ENCODE results near the gene CD3E. TPM values are rescaled to one million over a fixed set of nuclear protein-coding genes. Genes with fewer than 3 reads are reported as not detected.
"Not testable (repeated sequence)": the region's sequence is repeated elsewhere in the genome, so short reads cannot be mapped to it uniquely, and the experiment has no call there.

CD3E gene
- total RNA-seq, 2 experiments from 2014 or later = 377 to 415 TPM

DNA sequence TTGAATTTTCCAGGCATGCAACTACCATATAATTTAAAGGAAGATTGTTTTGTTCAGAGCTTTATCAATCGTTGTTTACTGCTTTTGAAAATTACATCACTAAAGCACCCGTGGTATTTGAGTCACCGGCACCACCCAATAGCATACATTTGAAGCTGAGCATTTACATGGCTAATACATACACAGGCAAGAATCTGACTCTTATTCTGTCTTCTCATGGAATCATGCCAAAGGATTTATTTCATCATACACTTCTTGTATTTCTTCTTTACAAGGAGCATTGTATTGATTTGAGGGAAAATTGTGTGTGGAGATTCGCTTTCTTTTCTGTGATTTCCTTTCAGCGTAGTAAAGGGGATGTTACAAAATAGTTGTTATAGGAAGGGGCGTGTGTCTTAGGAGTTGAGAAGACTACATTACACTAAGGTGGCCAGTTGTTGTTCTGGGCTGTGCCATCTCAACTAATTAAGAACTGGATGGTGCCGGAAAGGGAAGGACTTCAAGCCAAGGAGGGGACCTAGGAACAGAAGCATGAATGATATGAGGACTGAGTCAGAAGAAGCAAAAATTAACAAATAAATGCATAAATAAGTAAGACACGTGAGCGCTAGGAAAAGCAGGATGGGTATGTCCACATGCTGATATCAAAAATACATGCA, 12.9 kb upstream of the CD3E start:
- H3K27ac Mint-ChIP-seq = no peak overlapping the region
- DNase-seq = no peak

GRCh38 chr11:118294053-118294452, 10.5 kb upstream of the CD3E start:
- Mint-ChIP-seq H3K4me3 (no peak overlapping the region), H3K27me3 (ENCODE audit: low read depth) (no peaks in the 10 kb centered on the region), H3K9me3 (peaks cover 2% of the 10 kb centered on the region), H3K36me3 (ENCODE audit: low read depth) (no peaks in the 10 kb centered on the region), H3K4me1 (ENCODE audit: low read depth) (peaks cover 21% of the 10 kb centered on the region), H3K27ac (no peak overlapping the region)
- intact Hi-C loops (cut with micrococcal nuclease) = no loop called here
- DNase-seq = no peak
- CTCF ChIA-PET = interaction anchor here (0.7 to 2.7 kb wide), 4 partner anchors 10 to 129 kb away, joined by 3 to 16 read pairs (median 3); no protein-coding TSS in a partner anchor

More for the DNA sequence above, 12.9 kb upstream of the CD3E start:
- Mint-ChIP-seq H3K27me3 (ENCODE audit: low read depth) (no peaks in the 10 kb centered on the region), H3K4me1 (ENCODE audit: low read depth) (peaks cover 28% of the 10 kb centered on the region), H3K9me3 (peaks cover 2% of the 10 kb centered on the region), H3K4me3 (no peak overlapping the region), H3K36me3 (ENCODE audit: low read depth) (no peaks in the 10 kb centered on the region)
- intact Hi-C loops (cut with micrococcal nuclease) = loop anchor here (1.0 kb wide), 3 partner anchors 33 to 146 kb away; no protein-coding TSS in a partner anchor
- CTCF ChIA-PET = interaction anchor here (0.6 to 3.4 kb wide), 21 partner anchors 10 to 147 kb away, joined by 3 to 42 read pairs (median 4); partner anchors contain the start of gene CD3D

- Mint-ChIP-seq H3K36me3 (ENCODE audit: low read depth) (no peaks in the 10 kb centered on the region), H3K4me3 (no peak overlapping the region), H3K27ac (no peak overlapping the region), H3K4me1 (ENCODE audit: low read depth) (peaks cover 21% of the 10 kb centered on the region), H3K9me3 (no peaks in the 10 kb centered on the region), H3K27me3 (ENCODE audit: low read depth) (no peaks in the 10 kb centered on the region)
- intact Hi-C loops (cut with micrococcal nuclease) = loop anchor here (1.0 kb wide), 2 partner anchors 150 to 271 kb away; no protein-coding TSS in a partner anchor
- DNase-seq = no peak
- CTCF ChIA-PET = interaction anchor here (0.5 to 2.7 kb wide), 42 partner anchors 8 to 273 kb away, joined by 3 to 46 read pairs (median 5); partner anchors contain the start of genes CD3D, CD3E, JAML and MPZL2
Observed at GRCh38 chr11:118295199-118295598, 9.3 kb upstream of the CD3E start.

DNA sequence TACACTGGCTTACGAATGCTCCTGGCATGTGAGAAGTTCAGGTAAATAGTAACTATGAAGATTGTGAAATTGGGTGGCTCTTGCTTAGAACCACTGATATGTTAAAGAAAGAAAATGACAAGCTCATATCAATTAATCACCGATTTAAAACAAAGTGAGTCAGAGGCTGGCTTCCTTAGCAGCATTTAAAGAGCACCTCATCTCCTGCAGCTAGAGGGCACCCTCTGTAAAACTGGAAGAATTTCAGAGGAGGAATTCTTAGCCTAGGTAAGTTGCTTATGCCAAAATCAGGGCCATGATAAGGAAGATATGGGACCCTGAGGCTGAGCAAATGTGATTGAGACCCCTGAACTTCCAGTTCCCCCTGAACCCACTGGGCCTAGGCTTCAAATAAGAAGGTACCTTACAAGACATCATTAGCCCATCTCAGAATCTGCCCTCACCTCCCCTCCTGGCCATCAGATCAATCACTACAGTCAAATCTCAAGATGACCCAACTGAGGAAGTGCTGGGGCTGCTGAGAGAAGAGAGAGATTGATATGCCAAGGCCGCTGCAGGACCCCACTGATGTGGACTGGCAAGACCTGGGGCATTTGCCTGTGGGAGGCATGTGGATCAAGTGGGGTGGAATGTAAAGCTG, 8.6 kb upstream of the CD3E start:
- Mint-ChIP-seq H3K36me3 (ENCODE audit: low read depth) (no peaks in the 10 kb centered on the region), H3K4me1 (ENCODE audit: low read depth) (peaks cover 16% of the 10 kb centered on the region), H3K27me3 (ENCODE audit: low read depth) (no peaks in the 10 kb centered on the region), H3K27ac (peak overlapping the region; percentile 8), H3K9me3 (no peaks in the 10 kb centered on the region), H3K4me3 (no peak overlapping the region)
- CTCF ChIA-PET = interaction anchor here (0.7 to 2.7 kb wide), 41 partner anchors 9 to 272 kb away, joined by 3 to 46 read pairs (median 5); partner anchors contain the start of genes CD3D, CD3E, JAML and MPZL2
- intact Hi-C loops (cut with micrococcal nuclease) = loop anchor here (1.0 kb wide), 4 partner anchors 57 to 270 kb away; no protein-coding TSS in a partner anchor
- peak; percentile 76 for DNase-seq

DNA sequence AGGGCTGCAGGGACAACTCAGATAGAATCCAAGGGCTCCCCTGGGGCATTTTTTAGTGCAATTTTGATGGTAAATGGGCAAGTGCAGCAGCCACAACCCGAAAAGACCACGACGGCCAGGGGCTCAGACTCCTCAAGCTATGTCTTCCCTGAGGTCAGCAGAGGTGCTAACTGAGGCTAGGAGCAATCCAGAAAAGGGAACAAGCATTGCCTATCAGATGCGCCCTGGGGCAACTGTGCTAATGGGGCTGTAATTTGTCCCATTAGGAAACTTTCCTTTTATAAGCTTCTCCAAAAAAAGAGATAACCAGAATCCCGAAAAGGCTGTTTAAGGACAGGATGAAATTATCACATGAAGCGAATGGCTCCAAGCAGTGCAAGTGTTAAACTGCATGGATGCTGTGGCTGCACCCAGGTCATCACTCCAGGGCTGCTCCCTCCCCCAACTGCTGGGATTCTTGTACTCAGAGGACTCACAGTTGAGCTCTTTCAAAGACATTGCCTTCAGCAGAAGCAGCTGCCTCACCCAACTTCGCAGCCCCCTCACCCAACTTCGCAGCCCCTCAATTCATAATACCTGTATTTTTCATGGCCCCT, 2.8 kb upstream of the CD3E start:
- Mint-ChIP-seq H3K4me3 (no peak overlapping the region), H3K36me3 (ENCODE audit: low read depth) (peaks cover 16% of the 10 kb centered on the region), H3K27me3 (ENCODE audit: low read depth) (no peaks in the 10 kb centered on the region), H3K4me1 (ENCODE audit: low read depth) (peaks cover 38% of the 10 kb centered on the region), H3K27ac (no peak overlapping the region), H3K9me3 (no peaks in the 10 kb centered on the region)
- DNase-seq = no peak
- intact Hi-C loops (cut with micrococcal nuclease) = loop anchor here (1.0 kb wide), 1 partner anchor 268 kb away; no protein-coding TSS in a partner anchor
- CTCF ChIA-PET = interaction anchor here (0.5 to 11.5 kb wide), 9 partner anchors 10 to 103 kb away, joined by 3 to 110 read pairs (median 3); partner anchors contain the start of genes CD3D and CD3G

- Mint-ChIP-seq H3K27me3 (ENCODE audit: low read depth) (no peaks in the 10 kb centered on the region), H3K4me3 (peak overlapping the region; percentile 98), H3K36me3 (ENCODE audit: low read depth) (peaks cover 41% of the 10 kb centered on the region), H3K4me1 (ENCODE audit: low read depth) (peaks cover 63% of the 10 kb centered on the region), H3K27ac (peak overlapping the region; percentile 100), H3K9me3 (no peaks in the 10 kb centered on the region)
- CTCF ChIA-PET = interaction anchor here (0.7 to 11.5 kb wide), 10 partner anchors 9 to 158 kb away, joined by 3 to 110 read pairs (median 6); partner anchors contain the start of genes CD3D, CD3G and JAML
- DNase-seq = no peak
- intact Hi-C loops (cut with micrococcal nuclease) = loop anchor here (1.0 to 2.0 kb wide), 3 partner anchors 38 to 135 kb away; partner anchors contain the start of gene CD3D
Observed at GRCh38 chr11:118304227-118304567, 333 bp upstream of the CD3E start.

DNA sequence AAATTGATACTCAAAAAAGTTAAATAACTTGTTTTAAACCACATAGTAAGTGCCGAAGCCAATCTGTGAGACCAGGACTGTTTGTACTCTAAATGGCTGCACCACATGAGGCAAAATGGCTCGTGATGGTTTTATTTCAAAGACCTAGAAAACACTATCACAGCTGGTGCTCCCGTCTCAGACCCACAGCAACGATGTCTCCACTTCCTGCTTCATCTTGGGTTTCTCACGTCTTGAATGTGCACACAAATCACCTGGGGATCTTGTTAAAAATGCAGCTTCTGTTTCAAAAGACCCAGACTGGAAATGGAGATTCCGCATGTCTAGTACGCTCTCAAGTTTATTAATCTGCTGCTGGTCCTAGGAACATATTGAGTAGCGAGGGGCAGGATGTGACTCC, 1.2 kb downstream of the CD3E start:
- H3K4me3 Mint-ChIP-seq = peak overlapping the region; percentile 98
- intact Hi-C loops (cut with micrococcal nuclease) = loop anchor here (2.0 kb wide), 1 partner anchor 133 kb away; no protein-coding TSS in a partner anchor
- peak overlapping the region; percentile 100 for H3K27ac Mint-ChIP-seq
- CTCF ChIA-PET = interaction anchor here (0.6 to 11.5 kb wide), 12 partner anchors 10 to 560 kb away, joined by 3 to 110 read pairs (median 4); partner anchors contain the start of genes CD3D, CD3G, JAML and UBE4A
- H3K4me1 Mint-ChIP-seq (ENCODE audit: low read depth) = peaks cover 76% of the 10 kb centered on the region
- peaks cover 53% of the 10 kb centered on the region for H3K36me3 Mint-ChIP-seq (ENCODE audit: low read depth)
- H3K9me3 Mint-ChIP-seq = no peaks in the 10 kb centered on the region
- H3K27me3 Mint-ChIP-seq (ENCODE audit: low read depth) = no peaks in the 10 kb centered on the region
- DNase-seq = peak; percentile 61

- H3K9me3 Mint-ChIP-seq = no peaks in the 10 kb centered on the region
- CTCF ChIA-PET = interaction anchor here (0.6 to 11.5 kb wide), 7 partner anchors 11 to 559 kb away, joined by 3 to 110 read pairs (median 3); partner anchors contain the start of genes CD3D, CD3G and UBE4A
- intact Hi-C loops (cut with micrococcal nuclease) = no loop called here
- peak overlapping the region; percentile 100 for H3K27ac Mint-ChIP-seq
- peaks cover 59% of the 10 kb centered on the region for H3K36me3 Mint-ChIP-seq (ENCODE audit: low read depth)
- H3K27me3 Mint-ChIP-seq (ENCODE audit: low read depth) = no peaks in the 10 kb centered on the region
- H3K4me3 Mint-ChIP-seq = peak overlapping the region; percentile 98
- H3K4me1 Mint-ChIP-seq (ENCODE audit: low read depth) = peaks cover 79% of the 10 kb centered on the region
- DNase-seq = peak; percentile 68
Observed at GRCh38 chr11:118306556-118306955, 2.0 kb downstream of the CD3E start.

DNA sequence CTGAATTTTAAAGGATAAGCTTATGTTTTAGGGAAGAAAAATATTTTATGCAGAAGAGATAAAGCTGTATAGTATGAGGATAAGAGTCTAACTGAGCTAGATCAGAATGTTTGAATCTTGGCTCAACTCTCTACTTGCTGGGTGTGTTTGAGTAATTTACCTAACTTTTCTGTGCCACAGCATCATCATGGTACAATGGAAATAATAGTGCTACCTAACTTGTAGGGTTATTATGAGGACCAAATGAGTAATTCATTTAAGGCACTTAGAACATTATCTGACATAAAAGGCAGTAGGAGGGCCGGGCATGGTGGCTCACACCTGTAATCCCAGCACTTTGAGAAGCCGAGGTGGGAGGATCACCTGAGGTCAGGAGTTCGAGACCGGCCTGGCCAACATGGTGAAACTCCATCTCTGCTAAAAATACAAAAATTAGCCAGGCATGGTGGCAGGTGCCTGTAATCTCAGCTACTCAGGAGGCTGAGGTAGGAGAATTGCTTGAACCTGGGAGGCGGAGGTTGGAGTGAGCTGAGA, 4.5 kb downstream of the CD3E start:
- H3K9me3 Mint-ChIP-seq; intact Hi-C loops (cut with micrococcal nuclease): not testable (repeated sequence)

DNA sequence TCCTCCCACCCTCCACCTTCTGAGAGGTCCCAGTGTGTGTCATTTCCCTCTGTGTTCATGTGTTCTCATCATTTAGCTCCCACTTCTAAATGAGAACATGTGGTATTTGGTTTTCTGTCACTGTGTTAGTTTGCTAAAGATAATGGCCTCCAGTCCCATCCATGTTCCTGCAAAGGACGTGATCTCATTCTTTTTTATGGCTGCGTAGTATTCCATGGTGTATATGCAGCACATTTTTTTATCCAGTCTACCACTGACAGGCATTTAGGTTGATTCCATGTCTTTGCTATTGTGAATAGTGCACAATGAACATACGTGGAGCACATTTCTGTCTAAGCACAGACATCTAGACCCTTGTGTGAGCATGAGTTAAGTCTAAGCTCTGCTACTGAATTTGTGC, 5.7 kb downstream of the CD3E start:
- intact Hi-C loops (cut with micrococcal nuclease) = no loop called here
- CTCF ChIA-PET = interaction anchor here (3.6 to 11.5 kb wide), 2 partner anchors 15 to 31 kb away, joined by 22 to 110 read pairs; partner anchors contain the start of genes CD3D and CD3G
- no peaks in the 10 kb centered on the region for H3K27me3 Mint-ChIP-seq (ENCODE audit: low read depth)
- no peak overlapping the region for H3K4me3 Mint-ChIP-seq
- peaks cover 80% of the 10 kb centered on the region for H3K36me3 Mint-ChIP-seq (ENCODE audit: low read depth)
- H3K4me1 Mint-ChIP-seq (ENCODE audit: low read depth) = peaks cover 86% of the 10 kb centered on the region
- peak overlapping the region; percentile 43 for H3K27ac Mint-ChIP-seq
- no peak for DNase-seq
- H3K9me3 Mint-ChIP-seq = no peaks in the 10 kb centered on the region

More for the DNA sequence above, 4.5 kb downstream of the CD3E start:
- CTCF ChIA-PET = interaction anchor here (1.0 to 11.5 kb wide), 6 partner anchors 13 to 110 kb away, joined by 3 to 110 read pairs (median 4); partner anchors contain the start of genes CD3D and CD3G
- Mint-ChIP-seq H3K4me1 (ENCODE audit: low read depth) (peaks cover 80% of the 10 kb centered on the region), H3K36me3 (ENCODE audit: low read depth) (peaks cover 76% of the 10 kb centered on the region), H3K27ac (peak overlapping the region; percentile 100)
- not testable (repeated sequence) for H3K27me3 Mint-ChIP-seq (ENCODE audit: low read depth); H3K4me3 Mint-ChIP-seq
- DNase-seq = peak; percentile 55

DNA sequence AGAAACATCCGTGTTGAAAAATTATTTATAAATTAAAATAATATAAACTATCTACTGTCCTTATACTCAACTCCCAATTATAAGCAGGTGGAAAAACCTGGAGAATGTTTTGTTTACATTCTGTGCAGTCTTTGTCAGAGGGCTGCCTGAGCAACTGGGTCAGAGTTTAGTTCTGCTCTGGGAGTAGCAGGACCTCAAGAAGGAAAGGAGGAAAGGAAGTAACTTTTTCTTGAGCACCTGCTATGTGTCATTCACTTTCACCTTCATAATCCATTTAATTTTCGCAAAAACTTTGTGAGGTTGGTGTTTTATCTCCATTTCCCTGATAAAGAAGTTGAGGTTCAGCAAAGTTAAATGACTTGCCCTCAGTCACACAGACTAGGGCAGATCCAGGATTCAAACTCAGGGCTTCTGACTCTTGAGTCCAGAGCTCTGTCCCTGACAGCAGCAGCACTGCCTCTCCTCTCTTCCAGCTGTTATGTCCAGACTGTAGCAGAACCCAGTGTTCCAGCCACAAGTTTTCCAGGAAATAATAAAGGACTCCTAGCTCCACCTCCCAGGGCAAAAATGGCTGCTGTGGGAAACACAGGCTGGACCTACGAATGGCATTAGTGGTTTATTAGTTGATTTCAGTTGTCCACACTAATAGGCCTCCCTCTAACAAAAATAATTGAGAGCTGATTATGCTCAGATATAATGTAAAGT, 6.4 kb downstream of the CD3E start:
- no peak overlapping the region for H3K4me3 Mint-ChIP-seq
- H3K9me3 Mint-ChIP-seq = no peaks in the 10 kb centered on the region
- no peaks in the 10 kb centered on the region for H3K27me3 Mint-ChIP-seq (ENCODE audit: low read depth)
- DNase-seq = no peak
- peak overlapping the region; percentile 80 for H3K27ac Mint-ChIP-seq
- CTCF ChIA-PET = interaction anchor here (1.2 to 11.5 kb wide), 9 partner anchors 10 to 112 kb away, joined by 3 to 110 read pairs (median 6); partner anchors contain the start of genes CD3D and CD3G
- intact Hi-C loops (cut with micrococcal nuclease) = no loop called here
- peaks cover 81% of the 10 kb centered on the region for H3K36me3 Mint-ChIP-seq (ENCODE audit: low read depth)
- H3K4me1 Mint-ChIP-seq (ENCODE audit: low read depth) = peaks cover 90% of the 10 kb centered on the region

All from activated naive CD4-positive, alpha-beta T cell treated with anti-CD3 and anti-CD28 coated beads for 36 hours (primary cell).